ENCODE measurements around the gene ABCC4.

The ABCC4 gene

GRCh38 chr13:94984958-94985357, 316.3 kb downstream of the ABCC4 start:
- no peak for DNase-seq

DNA sequence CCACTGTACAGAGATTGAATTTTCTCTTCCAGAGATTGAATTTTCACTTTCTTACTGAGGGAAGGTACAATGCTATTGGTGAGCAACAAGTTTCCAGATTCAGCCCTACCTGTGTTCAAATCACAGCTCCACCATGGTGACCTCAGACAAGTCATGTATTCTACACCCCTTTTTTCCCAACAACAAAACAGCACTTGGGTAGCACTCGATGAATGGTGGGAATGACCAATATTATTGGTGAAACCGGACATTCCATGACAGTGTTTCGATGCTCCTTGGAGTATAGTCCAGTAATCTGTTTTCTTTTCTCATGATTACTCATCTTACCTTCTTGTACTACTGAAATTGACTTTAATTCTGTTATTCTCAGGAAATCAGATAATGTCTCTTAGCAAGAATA, 322.7 kb downstream of the ABCC4 start:
- no peak for DNase-seq

DNA sequence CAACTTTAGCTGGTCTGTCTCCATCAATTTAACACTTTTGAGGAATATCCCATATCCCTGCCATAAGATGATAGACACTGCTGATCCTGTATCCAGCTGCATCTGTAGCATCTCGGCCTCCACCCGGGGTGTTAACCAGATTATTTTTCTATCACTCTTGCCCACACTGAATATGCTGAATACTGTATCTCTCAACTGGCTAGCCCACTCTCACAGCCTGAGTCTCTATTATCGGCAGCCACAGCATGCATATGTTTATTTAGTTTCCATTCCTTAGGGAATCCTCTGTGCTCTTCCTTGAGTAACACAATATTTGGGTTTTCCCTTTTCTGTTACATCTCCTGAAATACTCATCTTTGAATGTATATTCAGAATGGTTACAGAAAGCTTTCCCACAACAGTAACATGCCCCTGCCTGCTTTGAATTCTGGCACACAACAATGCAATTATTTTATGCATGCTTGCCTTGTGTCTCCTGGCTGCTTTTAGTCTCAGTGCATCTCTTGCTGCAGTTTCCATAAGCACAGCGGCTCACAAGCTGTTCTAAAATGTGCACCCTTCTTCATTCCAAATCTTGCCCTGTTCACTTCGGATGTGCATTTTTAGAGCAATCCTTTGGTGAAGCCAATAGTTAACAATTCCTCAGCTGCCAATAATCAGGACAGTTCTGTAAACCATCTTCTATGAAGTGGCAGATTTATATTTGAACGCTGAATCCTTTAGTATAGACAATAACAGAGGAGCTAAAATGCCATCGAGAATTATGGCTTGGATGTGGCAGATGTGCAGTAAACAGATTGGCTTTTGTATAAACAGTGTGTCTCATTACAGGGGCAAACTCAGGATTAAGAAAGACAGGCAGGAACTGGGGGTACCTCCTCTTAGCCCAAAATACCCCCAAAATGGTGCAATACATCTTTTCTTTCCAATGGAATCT, 327.0 kb downstream of the ABCC4 start:
- DNase-seq = no peak

GRCh38 chr13:94972262-94972661, 329.0 kb downstream of the ABCC4 start:
- no peak for DNase-seq

Measured in NCI-H345 (cell line).